H1 (cell line): ENCODE measurements around the gene PNCK. TPM values are rescaled to one million over a fixed set of nuclear protein-coding genes. Genes with fewer than 3 reads are reported as not detected.

ENCODE experiments used
- polyA plus RNA-seq, 7 experiments: library from polyadenylated mRNA; depleted of rRNA in 3 of 7; stranded (reverse) in 5 of 7; unstranded in 2 of 7; fragments of >200 nt in 5 of 7; fragments of 200-250 nt in 2 of 7; gene quantifications; 1 replicate in 5 of 7; 2 replicates in 1 of 7; 4 replicates in 1 of 7; pipeline versions ENCODE4 v1.2.1 to v1.2.3, GENCODE V29; 2011 to 2013; ENCODE audit warnings: missing spikeins in 2 of 7, mixed read lengths in 2 of 7
- total RNA-seq: library from RNA; stranded (reverse); fragmentation: NEBNext Ultra II Directional; extraction: Animal tissue kit (Norgen Biotek cat#: 25700); gene quantifications from 2 replicates; pipeline ENCODE4 v1.2.1, GENCODE V29; 2021
- TF ChIP-seq, protein P1 (sequence below): fragments of 300-600 bp; sonication (generic); IDR thresholded peaks from 2 replicates; pipeline ENCODE4 v1.7.1; 2012; ENCODE audit warnings: low read length, moderate library complexity, mild to moderate bottlenecking, inconsistent platforms; ENCODE audit not compliant: insufficient replicate concordance

Gene PNCK
- total and polyA plus RNA-seq, 2 of the 8 experiments (the other 6 are each of a cell fraction or from before 2014, with no cell fraction given): 6.2 to 6.3 TPM

DNA sequence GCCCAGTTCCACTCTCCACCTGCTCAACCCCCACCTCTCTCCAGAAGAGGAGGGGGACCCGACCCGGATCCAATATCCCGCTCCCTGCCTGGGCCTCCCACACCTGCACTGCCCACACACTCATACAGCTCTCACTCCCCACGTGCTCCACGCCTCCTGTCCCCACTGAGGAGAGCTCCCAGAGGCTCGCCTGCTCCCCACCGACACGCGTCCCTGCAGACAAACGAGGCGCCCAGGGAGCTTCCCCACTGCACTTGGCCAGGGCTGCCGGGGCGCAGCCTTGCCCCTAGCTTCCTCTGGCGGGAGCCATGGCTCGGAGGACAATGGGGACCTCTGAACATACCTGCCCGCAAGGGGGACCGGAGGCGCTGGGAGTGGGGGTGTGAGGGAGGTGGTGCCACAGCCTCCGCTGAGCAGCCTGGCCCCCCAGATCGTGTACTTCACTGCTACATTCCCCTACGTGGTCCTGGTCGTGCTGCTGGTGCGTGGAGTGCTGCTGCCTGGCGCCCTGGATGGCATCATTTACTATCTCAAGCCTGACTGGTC lies 19.1 kb upstream of the PNCK start (continued):
- TF ChIP-seq, protein P1, sequence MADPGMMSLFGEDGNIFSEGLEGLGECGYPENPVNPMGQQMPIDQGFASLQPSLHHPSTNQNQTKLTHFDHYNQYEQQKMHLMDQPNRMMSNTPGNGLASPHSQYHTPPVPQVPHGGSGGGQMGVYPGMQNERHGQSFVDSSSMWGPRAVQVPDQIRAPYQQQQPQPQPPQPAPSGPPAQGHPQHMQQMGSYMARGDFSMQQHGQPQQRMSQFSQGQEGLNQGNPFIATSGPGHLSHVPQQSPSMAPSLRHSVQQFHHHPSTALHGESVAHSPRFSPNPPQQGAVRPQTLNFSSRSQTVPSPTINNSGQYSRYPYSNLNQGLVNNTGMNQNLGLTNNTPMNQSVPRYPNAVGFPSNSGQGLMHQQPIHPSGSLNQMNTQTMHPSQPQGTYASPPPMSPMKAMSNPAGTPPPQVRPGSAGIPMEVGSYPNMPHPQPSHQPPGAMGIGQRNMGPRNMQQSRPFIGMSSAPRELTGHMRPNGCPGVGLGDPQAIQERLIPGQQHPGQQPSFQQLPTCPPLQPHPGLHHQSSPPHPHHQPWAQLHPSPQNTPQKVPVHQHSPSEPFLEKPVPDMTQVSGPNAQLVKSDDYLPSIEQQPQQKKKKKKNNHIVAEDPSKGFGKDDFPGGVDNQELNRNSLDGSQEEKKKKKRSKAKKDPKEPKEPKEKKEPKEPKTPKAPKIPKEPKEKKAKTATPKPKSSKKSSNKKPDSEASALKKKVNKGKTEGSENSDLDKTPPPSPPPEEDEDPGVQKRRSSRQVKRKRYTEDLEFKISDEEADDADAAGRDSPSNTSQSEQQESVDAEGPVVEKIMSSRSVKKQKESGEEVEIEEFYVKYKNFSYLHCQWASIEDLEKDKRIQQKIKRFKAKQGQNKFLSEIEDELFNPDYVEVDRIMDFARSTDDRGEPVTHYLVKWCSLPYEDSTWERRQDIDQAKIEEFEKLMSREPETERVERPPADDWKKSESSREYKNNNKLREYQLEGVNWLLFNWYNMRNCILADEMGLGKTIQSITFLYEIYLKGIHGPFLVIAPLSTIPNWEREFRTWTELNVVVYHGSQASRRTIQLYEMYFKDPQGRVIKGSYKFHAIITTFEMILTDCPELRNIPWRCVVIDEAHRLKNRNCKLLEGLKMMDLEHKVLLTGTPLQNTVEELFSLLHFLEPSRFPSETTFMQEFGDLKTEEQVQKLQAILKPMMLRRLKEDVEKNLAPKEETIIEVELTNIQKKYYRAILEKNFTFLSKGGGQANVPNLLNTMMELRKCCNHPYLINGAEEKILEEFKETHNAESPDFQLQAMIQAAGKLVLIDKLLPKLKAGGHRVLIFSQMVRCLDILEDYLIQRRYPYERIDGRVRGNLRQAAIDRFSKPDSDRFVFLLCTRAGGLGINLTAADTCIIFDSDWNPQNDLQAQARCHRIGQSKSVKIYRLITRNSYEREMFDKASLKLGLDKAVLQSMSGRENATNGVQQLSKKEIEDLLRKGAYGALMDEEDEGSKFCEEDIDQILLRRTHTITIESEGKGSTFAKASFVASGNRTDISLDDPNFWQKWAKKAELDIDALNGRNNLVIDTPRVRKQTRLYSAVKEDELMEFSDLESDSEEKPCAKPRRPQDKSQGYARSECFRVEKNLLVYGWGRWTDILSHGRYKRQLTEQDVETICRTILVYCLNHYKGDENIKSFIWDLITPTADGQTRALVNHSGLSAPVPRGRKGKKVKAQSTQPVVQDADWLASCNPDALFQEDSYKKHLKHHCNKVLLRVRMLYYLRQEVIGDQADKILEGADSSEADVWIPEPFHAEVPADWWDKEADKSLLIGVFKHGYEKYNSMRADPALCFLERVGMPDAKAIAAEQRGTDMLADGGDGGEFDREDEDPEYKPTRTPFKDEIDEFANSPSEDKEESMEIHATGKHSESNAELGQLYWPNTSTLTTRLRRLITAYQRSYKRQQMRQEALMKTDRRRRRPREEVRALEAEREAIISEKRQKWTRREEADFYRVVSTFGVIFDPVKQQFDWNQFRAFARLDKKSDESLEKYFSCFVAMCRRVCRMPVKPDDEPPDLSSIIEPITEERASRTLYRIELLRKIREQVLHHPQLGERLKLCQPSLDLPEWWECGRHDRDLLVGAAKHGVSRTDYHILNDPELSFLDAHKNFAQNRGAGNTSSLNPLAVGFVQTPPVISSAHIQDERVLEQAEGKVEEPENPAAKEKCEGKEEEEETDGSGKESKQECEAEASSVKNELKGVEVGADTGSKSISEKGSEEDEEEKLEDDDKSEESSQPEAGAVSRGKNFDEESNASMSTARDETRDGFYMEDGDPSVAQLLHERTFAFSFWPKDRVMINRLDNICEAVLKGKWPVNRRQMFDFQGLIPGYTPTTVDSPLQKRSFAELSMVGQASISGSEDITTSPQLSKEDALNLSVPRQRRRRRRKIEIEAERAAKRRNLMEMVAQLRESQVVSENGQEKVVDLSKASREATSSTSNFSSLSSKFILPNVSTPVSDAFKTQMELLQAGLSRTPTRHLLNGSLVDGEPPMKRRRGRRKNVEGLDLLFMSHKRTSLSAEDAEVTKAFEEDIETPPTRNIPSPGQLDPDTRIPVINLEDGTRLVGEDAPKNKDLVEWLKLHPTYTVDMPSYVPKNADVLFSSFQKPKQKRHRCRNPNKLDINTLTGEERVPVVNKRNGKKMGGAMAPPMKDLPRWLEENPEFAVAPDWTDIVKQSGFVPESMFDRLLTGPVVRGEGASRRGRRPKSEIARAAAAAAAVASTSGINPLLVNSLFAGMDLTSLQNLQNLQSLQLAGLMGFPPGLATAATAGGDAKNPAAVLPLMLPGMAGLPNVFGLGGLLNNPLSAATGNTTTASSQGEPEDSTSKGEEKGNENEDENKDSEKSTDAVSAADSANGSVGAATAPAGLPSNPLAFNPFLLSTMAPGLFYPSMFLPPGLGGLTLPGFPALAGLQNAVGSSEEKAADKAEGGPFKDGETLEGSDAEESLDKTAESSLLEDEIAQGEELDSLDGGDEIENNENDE: no peak
